Fibroblast of gingiva (primary cell): ENCODE results near the gene SEMA3C.

Experiments used
- DNase-seq: peaks from one replicate; pipeline ENCODE4 v3.0.0-alpha.2; 2011; ENCODE audit warnings: low read depth

The SEMA3C gene

GRCh38 chr7:80779456-80779855 is 139.4 kb downstream of the SEMA3C start:
- DNase-seq, result no peak

- no peak for DNase-seq
Observed at GRCh38 chr7:80775897-80776296, 143.0 kb downstream of the SEMA3C start.

DNA sequence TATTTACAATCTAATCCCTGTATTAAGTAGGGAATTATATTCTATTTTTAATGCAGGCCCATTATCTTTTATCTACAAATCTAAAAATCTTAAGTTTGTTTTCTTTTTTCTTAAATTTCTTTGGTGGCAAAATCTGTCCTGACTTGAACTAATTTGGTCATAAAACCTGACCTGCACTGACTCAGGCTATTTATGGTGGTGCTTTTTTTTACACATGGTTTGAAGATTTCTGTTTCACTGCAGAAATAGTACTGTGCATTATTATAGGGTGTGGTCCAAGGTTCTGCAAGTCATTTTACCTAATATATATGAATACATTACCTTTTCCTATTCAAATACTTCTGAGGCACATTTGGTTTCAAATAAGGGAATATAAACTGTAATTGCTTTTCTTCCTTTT is 143.4 kb downstream of the SEMA3C start:
- DNase-seq, result no peak

DNA sequence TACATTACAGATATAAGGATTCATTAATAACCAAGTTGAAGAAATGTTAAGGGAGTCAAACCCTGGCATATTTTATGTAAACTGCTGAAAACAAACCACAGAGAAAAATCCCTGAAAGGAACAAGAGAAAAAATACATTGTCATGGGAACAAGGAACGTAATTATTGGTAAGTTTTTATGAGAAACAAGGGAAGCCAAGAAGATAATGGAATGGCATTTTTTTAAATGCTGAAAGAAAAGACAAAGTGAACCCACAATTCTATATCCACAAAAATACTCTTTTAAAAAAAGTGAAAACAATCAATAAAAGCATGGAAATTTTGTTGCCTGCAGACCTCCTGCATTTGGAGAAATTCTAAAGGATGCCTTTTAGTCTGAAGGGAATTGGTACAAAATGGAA is 144.0 kb downstream of the SEMA3C start:
- no peak for DNase-seq

- DNase-seq, result no peak
Observed at GRCh38 chr7:80773787-80774508, 144.9 kb downstream of the SEMA3C start.

- DNase-seq, result no peak
Observed at GRCh38 chr7:80772347-80772993, 146.4 kb downstream of the SEMA3C start.

DNA sequence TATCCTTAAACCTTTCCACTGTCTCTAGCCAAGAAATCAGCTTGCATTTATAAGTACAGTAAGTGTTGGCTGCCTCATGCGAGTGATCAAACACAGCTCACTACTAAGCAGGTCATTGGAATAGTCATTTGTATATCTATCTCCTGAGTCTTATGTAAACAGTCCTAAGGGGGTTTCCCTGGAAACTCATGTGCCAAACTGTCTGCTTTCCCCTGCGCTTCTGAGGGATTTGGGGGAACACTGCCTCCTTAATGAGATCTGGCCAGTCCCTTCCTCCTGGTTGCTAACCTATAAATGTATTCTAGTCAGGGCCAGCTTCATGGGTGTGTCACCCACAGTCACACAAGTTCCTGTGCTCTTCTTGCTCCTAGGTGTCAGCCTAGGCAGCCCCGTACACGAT is 147.3 kb downstream of the SEMA3C start:
- DNase-seq, result no peak

- DNase-seq, result no peak
Observed at GRCh38 chr7:80770675-80771081, 148.2 kb downstream of the SEMA3C start.

DNA sequence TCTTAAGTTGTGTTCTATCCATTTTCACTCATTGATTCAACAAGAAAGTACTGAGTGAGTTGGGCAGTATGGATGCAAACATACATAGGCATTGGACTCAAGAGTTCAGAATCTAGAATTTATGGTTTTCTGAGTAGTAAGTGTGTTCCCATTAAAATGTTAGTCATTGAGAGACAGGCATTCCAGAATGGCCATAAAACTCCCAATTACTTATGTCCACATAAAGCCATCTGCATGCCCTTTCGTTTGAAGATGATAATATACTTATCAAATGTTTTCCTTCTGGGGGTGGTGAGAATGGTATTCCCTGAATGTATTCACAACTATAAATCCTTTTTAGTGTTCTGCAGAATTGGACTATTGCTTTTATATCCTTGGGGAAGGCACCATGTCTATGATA is 148.8 kb downstream of the SEMA3C start:
- DNase-seq, result no peak

DNA sequence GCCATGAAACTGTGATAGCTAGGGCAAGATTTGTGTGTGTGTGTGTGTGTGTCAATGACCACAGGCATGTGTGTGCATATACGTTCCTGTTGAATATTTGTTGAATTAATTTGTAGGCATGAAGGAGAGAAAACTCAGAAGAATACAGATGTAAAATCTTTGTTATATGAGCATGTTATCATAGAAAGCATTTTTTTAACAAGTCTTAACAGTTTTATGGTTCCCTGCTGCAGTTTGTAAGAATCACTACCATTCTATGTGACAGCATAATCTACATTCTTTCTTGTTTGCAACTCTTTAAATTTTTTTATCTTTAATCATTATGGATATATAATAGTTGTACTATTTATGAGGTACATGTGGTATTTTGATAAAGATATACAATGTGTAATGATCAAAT is 150.1 kb downstream of the SEMA3C start:
- DNase-seq, result no peak

- DNase-seq, result no peak
Observed at GRCh38 chr7:80767654-80768053, 151.2 kb downstream of the SEMA3C start.

GRCh38 chr7:80766724-80767123 is 152.1 kb downstream of the SEMA3C start:
- DNase-seq, result no peak

- DNase-seq, result no peak
Observed at GRCh38 chr7:80764132-80764531, 154.7 kb downstream of the SEMA3C start.

- no peak for DNase-seq
Observed at GRCh38 chr7:80763704-80764103, 155.1 kb downstream of the SEMA3C start.

DNA sequence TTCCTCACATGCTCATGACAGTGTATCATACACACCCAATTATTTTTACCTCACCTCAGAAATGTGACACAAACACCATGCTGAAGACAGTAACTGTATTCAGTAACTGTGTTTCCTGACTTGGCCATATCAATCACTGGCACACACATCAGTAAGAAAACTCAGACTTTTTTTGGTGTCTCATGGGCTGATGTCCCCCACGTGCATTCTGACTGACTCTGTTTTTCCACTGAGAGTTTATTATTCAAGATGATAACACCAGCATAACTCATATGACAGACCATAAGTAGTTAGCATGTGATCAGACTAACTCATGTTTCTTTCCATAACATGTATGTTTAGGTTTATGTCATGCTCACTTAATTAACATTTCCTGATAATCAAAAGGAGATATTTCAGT is 155.6 kb downstream of the SEMA3C start:
- DNase-seq, result no peak

- DNase-seq, result no peak
Observed at GRCh38 chr7:80760292-80760691, 158.6 kb downstream of the SEMA3C start.

DNA sequence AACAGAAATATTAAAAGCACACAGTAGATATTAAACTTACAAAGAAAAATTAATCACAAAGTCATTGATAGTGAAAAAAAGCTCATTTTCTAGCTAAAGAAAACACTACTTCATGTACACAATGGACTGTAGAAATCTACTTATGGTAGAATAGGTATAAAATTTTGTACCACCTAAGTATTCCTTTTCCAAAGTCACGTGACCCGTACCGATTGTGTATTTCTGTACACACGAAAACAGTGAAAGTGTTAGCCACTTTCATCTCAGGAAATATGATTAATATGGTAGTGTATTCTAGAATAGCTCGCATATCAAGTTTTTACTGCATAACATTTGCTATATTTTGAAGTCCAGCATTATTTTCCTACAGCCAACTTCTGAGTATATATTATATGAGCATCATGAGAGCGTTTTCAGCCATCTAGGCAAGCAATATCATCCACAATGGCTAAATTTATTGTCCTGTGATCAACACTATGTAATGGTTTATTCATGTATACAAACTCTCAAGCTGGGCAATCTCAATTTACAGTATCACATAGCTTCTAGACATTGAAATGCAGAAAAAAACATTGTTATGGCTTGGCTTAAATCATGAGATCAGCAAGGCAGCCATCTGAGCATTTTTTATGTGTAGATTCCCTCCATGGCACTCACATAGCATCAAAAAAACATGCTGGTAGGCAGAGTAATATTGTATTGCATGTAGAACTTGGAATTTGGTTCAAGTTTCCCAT is 165.7 kb downstream of the SEMA3C start:
- DNase-seq, result no peak

- no peak for DNase-seq
Observed at GRCh38 chr7:80749270-80749669, 169.6 kb downstream of the SEMA3C start.

DNA sequence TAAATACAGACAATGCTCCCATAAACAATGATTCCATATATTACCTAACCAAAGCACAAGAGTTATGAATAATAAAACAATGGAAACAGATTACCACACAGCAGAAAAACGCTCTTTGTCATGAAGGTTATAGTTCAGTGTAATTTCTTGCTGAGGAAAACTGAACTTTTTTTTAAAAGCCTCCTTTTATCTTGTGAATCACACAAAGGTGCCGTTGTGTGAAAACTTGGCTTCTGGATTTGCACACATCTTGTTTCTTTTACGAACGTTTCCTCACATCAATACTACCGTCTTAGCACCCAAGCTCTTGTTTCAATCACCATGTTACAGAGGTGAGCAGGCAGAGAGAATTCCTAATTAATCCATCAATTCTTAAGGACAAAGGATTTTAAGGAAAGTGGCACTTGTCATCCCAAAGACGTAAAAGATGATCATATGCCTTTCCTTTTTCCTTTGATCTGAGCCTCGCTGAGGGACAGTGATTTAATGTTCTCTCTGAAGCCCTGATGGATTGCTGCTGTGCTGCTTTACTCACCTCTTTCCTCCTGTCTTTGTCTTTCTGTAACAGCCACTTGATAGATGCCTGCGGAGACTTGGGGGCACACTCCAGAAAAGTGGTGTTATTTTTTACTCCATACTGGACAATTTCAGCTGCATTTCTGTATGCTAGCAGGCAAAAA is 170.3 kb downstream of the SEMA3C start:
- DNase-seq, result no peak

- peak; percentile 24 for DNase-seq
Observed at GRCh38 chr7:80740778-80741545, 177.9 kb downstream of the SEMA3C start.

GRCh38 chr7:80736371-80737125 is 182.3 kb downstream of the SEMA3C start:
- no peak for DNase-seq
